Fibroblast of lung (primary cell): ENCODE measurements around the gene OR1J2. TPM values are rescaled to one million over a fixed set of nuclear protein-coding genes. Genes with fewer than 3 reads are reported as not detected.

ENCODE experiments used
- DNase-seq, 2 donors: peaks; one replicate each; pipeline versions ENCODE4 v3.0.0 to v3.0.0-alpha.2; 2010; ENCODE audit warnings: low read depth in 2 of 2
- H2AFZ ChIP-seq: 2 replicates; pipeline ENCODE4 v1.5.1; 2012; ENCODE audit warnings: low read length, control low read depth, inconsistent platforms
- H3K27ac ChIP-seq: 2 replicates; pipeline ENCODE4 v1.5.1; 2011; ENCODE audit warnings: low read length, control low read depth; ENCODE audit not compliant: insufficient read depth
- H3K27me3 ChIP-seq: 2 replicates; pipeline ENCODE4 v1.5.1; 2011; ENCODE audit warnings: mild to moderate bottlenecking, low read length; ENCODE audit not compliant: control insufficient read depth, insufficient read depth
- H3K36me3 ChIP-seq: 2 replicates; pipeline ENCODE4 v1.5.1; 2011; ENCODE audit warnings: low read length; ENCODE audit not compliant: control insufficient read depth, insufficient read depth
- H3K4me1 ChIP-seq: 2 replicates; pipeline ENCODE4 v1.5.1; 2011; ENCODE audit warnings: low read length; ENCODE audit not compliant: control insufficient read depth, insufficient read depth; ENCODE audit errors: extremely low read depth
- H3K4me2 ChIP-seq: 2 replicates; pipeline ENCODE4 v1.5.1; 2011; ENCODE audit warnings: low read length, control low read depth; ENCODE audit not compliant: insufficient read depth; ENCODE audit errors: extremely low read depth
- H3K4me3 ChIP-seq, 4 experiments: fragments of 200-600 bp in 1 of 4; sonication (generic) in 1 of 4; replicated peaks in 1 of 4; 2 replicates each; pipeline ENCODE4 v1.5.1; 2011 to 2016; ENCODE audit warnings: low read length in 4 of 4, low read depth in 3 of 4, mild to moderate bottlenecking in 3 of 4, control low read depth in 2 of 4, inconsistent platforms in 1 of 4, mixed read lengths in 1 of 4; ENCODE audit not compliant: insufficient read depth in 1 of 4; ENCODE audit errors: control extremely low read depth in 1 of 4
- H3K79me2 ChIP-seq: 2 replicates; pipeline ENCODE4 v1.5.1; 2012; ENCODE audit warnings: mild to moderate bottlenecking, low read length, inconsistent platforms; ENCODE audit not compliant: control insufficient read depth, insufficient read depth
- H3K9ac ChIP-seq: 2 replicates; pipeline ENCODE4 v1.5.1; 2011; ENCODE audit warnings: mild to moderate bottlenecking, low read length, control low read depth; ENCODE audit not compliant: insufficient read depth
- H3K9me3 ChIP-seq: 2 replicates; pipeline ENCODE4 v1.5.1; 2012; ENCODE audit warnings: low read depth, low read length; ENCODE audit not compliant: control insufficient read depth, insufficient read depth
- H4K20me1 ChIP-seq: 2 replicates; pipeline ENCODE4 v1.5.1; 2011; ENCODE audit warnings: low read length; ENCODE audit not compliant: control insufficient read depth, insufficient read depth; ENCODE audit errors: extremely low read depth
- EZH2 ChIP-seq: IDR thresholded peaks from 2 replicates; pipeline ENCODE4 v1.5.1; 2012; ENCODE audit warnings: low read length, control low read depth, mild to moderate bottlenecking; ENCODE audit errors: missing control alignments
- polyA plus RNA-seq, 2 donors: library from polyadenylated mRNA; depleted of rRNA in 1 of 2; stranded (reverse) in 1 of 2; unstranded in 1 of 2; fragments of >200 nt; gene quantifications; 2 replicates each; pipeline ENCODE4 v1.2.1, GENCODE V29; 2011 to 2012; ENCODE audit warnings: missing spikeins in 1 of 2
- total RNA-seq: library from RNA; depleted of rRNA; stranded (reverse); fragments of >200 nt; gene quantifications from 2 replicates; pipeline ENCODE4 v1.2.1, GENCODE V29; 2014
- TF ChIP-seq, protein P1 (sequence below), 2 donors: IDR thresholded peaks in 1 of 2; conservative IDR thresholded peaks in 1 of 2; 1 replicate in 1 of 2; 2 replicates in 1 of 2; pipeline ENCODE4 v1.5.1; 2011 to 2012; ENCODE audit warnings: low read length in 2 of 2, control low read depth in 1 of 2, inconsistent platforms in 1 of 2, low read depth in 1 of 2, mild to moderate bottlenecking in 1 of 2

The OR1J2 gene
- total and polyA plus RNA-seq, 2 donors (not counting 1 experiment from before 2014, with no cell fraction given), result 0.23 to 0.33 TPM

- no peak overlapping the region for H3K4me3 ChIP-seq
- peaks cover 3% of the 10 kb centered on the region for H3K4me1 ChIP-seq
- no peaks in the 10 kb centered on the region for H3K36me3 ChIP-seq
- no peak overlapping the region for H3K4me2 ChIP-seq
- H3K79me2 ChIP-seq, result no peaks in the 10 kb centered on the region
- no peak overlapping the region for H2AFZ ChIP-seq
- DNase-seq, result no peak
- H3K27me3 ChIP-seq, result no peaks in the 10 kb centered on the region
- no peaks in the 10 kb centered on the region for H3K9me3 ChIP-seq
- H4K20me1 ChIP-seq, result no peaks in the 10 kb centered on the region
- TF ChIP-seq, protein P1, sequence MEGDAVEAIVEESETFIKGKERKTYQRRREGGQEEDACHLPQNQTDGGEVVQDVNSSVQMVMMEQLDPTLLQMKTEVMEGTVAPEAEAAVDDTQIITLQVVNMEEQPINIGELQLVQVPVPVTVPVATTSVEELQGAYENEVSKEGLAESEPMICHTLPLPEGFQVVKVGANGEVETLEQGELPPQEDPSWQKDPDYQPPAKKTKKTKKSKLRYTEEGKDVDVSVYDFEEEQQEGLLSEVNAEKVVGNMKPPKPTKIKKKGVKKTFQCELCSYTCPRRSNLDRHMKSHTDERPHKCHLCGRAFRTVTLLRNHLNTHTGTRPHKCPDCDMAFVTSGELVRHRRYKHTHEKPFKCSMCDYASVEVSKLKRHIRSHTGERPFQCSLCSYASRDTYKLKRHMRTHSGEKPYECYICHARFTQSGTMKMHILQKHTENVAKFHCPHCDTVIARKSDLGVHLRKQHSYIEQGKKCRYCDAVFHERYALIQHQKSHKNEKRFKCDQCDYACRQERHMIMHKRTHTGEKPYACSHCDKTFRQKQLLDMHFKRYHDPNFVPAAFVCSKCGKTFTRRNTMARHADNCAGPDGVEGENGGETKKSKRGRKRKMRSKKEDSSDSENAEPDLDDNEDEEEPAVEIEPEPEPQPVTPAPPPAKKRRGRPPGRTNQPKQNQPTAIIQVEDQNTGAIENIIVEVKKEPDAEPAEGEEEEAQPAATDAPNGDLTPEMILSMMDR (conservative IDR thresholded peaks at IDR 0.05 in 1 of 2, IDR thresholded peaks at IDR 0.05 in 1 of 2; ENCODE audit: low read depth in 1 of 2, low read length in 2 of 2), result no peak
- TF ChIP-seq EZH2, result no peak
- no peak overlapping the region for H3K9ac ChIP-seq
- H3K27ac ChIP-seq, result no peak overlapping the region
Observed at GRCh38 chr9:122466456-122466855, 44.1 kb upstream of the OR1J2 start.

- Histone ChIP-seq H2AFZ (no peak overlapping the region), H3K27me3 (no peaks in the 10 kb centered on the region), H3K9me3 (no peaks in the 10 kb centered on the region), H3K4me3 (peak overlapping the region in 1 of 4 experiments; percentile 33), H3K79me2 (no peaks in the 10 kb centered on the region), H3K36me3 (no peaks in the 10 kb centered on the region), H3K9ac (no peak overlapping the region), H3K27ac (peak overlapping the region; percentile 34), H4K20me1 (no peaks in the 10 kb centered on the region), H3K4me2 (no peak overlapping the region), H3K4me1 (peaks cover 3% of the 10 kb centered on the region)
- peak; percentile 12 to 59 for DNase-seq
- TF ChIP-seq, protein P1 (conservative IDR thresholded peaks at IDR 0.05 in 1 of 2, IDR thresholded peaks at IDR 0.05 in 1 of 2; ENCODE audit: low read depth in 1 of 2, low read length in 2 of 2), result no peak
- no peak for TF ChIP-seq EZH2
Observed at GRCh38 chr9:122468735-122469134, 41.9 kb upstream of the OR1J2 start.

- no peak for DNase-seq
- H2AFZ ChIP-seq, result no peak overlapping the region
- no peaks in the 10 kb centered on the region for H3K27me3 ChIP-seq
Observed at GRCh38 chr9:122474561-122474960, 36.0 kb upstream of the OR1J2 start.

More at GRCh38 chr9:122474561-122474960, 36.0 kb upstream of the OR1J2 start:
- H3K4me2 ChIP-seq, result no peak overlapping the region
- no peaks in the 10 kb centered on the region for H3K4me1 ChIP-seq
- no peaks in the 10 kb centered on the region for H4K20me1 ChIP-seq
- H3K36me3 ChIP-seq, result no peaks in the 10 kb centered on the region
- H3K9me3 ChIP-seq, result no peaks in the 10 kb centered on the region
- no peak overlapping the region for H3K9ac ChIP-seq
- no peak overlapping the region for H3K27ac ChIP-seq
- no peak for TF ChIP-seq EZH2
- TF ChIP-seq, protein P1 (conservative IDR thresholded peaks at IDR 0.05 in 1 of 2, IDR thresholded peaks at IDR 0.05 in 1 of 2; ENCODE audit: low read depth in 1 of 2, low read length in 2 of 2), result no peak
- no peaks in the 10 kb centered on the region for H3K79me2 ChIP-seq
- H3K4me3 ChIP-seq, result no peak overlapping the region
